SK-N-SH (cell line): ENCODE results near the gene BCLAF3. TPM values are rescaled to one million over a fixed set of nuclear protein-coding genes. Genes with fewer than 3 reads are reported as not detected.

Experiments used
- CTCF ChIA-PET: fragments of 300-600, 350-600 bp; formaldehyde crosslinking; extraction: SDS; loops from one replicate; lab custom pipeline; 2021; lab: Yijun Ruan, JAX
- POLR2A ChIA-PET: fragments of 350-600 bp; sonication (Branson Sonifier 250); formaldehyde crosslinking; extraction: SDS; loops from one replicate; lab custom pipeline; 2020; ENCODE audit warnings: antibody characterized with exemption, inconsistent platforms; lab: Yijun Ruan, JAX
- DNase-seq: peaks from one replicate; pipeline ENCODE4 v3.0.0; 2012
- H2AFZ ChIP-seq: fragments of 200-600 bp; sonication (generic); 2 replicates; pipeline ENCODE4 v1.8.1; 2016; ENCODE audit warnings: antibody characterized with exemption, mild to moderate bottlenecking, low read depth
- H3F3A ChIP-seq: fragments of 200-600 bp; sonication (generic); replicated peaks from 2 replicates; pipeline ENCODE3; 2016; ENCODE audit warnings: antibody characterized with exemption, mild to moderate bottlenecking; ENCODE audit not compliant: insufficient read depth
- H3K27ac ChIP-seq, 2 experiments: fragments of 200-500 bp in 1 of 2; fragments of 200-600 bp in 1 of 2; sonication (Bioruptor generic) in 1 of 2; sonication (generic), shearing (Covaris generic) in 1 of 2; 2 replicates each; pipeline versions ENCODE4 v1.5.1 to v1.6.1; 2014 to 2016; ENCODE audit warnings: low read depth in 2 of 2, inconsistent platforms in 1 of 2, low read length in 1 of 2, mild to moderate bottlenecking in 1 of 2, mixed read lengths in 1 of 2
- H3K27me3 ChIP-seq: fragments of 200-600 bp; sonication (generic), shearing (Covaris generic); 2 replicates; pipeline ENCODE4 v1.6.1; 2016; ENCODE audit warnings: mixed run types; ENCODE audit not compliant: insufficient read depth
- H3K36me3 ChIP-seq, 2 experiments: fragments of 200-500 bp in 1 of 2; fragments of 200-600 bp in 1 of 2; sonication (Bioruptor generic) in 1 of 2; sonication (generic) in 1 of 2; replicated peaks in 1 of 2; 2 replicates each; pipeline versions ENCODE3 to v1.5.1; 2014 to 2016; ENCODE audit warnings: low read length in 1 of 2, mild to moderate bottlenecking in 1 of 2; ENCODE audit not compliant: insufficient read depth in 2 of 2, control insufficient read depth in 1 of 2
- H3K4me1 ChIP-seq, 2 experiments: fragments of 200-500 bp in 1 of 2; fragments of 200-600 bp in 1 of 2; sonication (Bioruptor generic) in 1 of 2; sonication (generic), shearing (Covaris generic) in 1 of 2; 2 replicates each; pipeline versions ENCODE4 v1.5.1 to v1.6.1; 2014 to 2016; ENCODE audit warnings: low read depth in 1 of 2, low read length in 1 of 2, mixed run types in 1 of 2; ENCODE audit not compliant: insufficient read depth in 2 of 2, control insufficient read depth in 1 of 2
- H3K4me2 ChIP-seq: fragments of 200-600 bp; sonication (generic), shearing (Covaris generic); 2 replicates; pipeline ENCODE4 v1.6.1; 2017; ENCODE audit warnings: mixed run types
- H3K4me3 ChIP-seq, 2 experiments: fragments of 200-500 bp in 1 of 2; fragments of 200-600 bp in 1 of 2; sonication (Bioruptor generic) in 1 of 2; sonication (generic), shearing (Covaris generic) in 1 of 2; 2 replicates each; pipeline versions ENCODE4 v1.5.1 to v1.8.1; 2014 to 2016; ENCODE audit warnings: low read depth in 2 of 2, inconsistent platforms in 1 of 2, low read length in 1 of 2, mild to moderate bottlenecking in 1 of 2, mixed read lengths in 1 of 2, moderate library complexity in 1 of 2
- H3K79me2 ChIP-seq: fragments of 200-600 bp; sonication (generic); 2 replicates; pipeline ENCODE4 v1.8.1; 2017; ENCODE audit warnings: mild to moderate bottlenecking; ENCODE audit not compliant: insufficient read depth
- H3K9ac ChIP-seq: fragments of 200-600 bp; sonication (generic); 2 replicates; pipeline ENCODE4 v1.6.1; 2017; ENCODE audit warnings: mixed run types
- H3K9me2 ChIP-seq: fragments of 200-600 bp; sonication (generic); 2 replicates; pipeline ENCODE4 v1.6.1; 2017; ENCODE audit warnings: mixed run types
- H3K9me3 ChIP-seq: fragments of 200-600 bp; sonication (generic); 2 replicates; pipeline ENCODE4 v1.6.1; 2017; ENCODE audit warnings: mixed run types, mild to moderate bottlenecking, moderate library complexity
- H4K20me1 ChIP-seq: fragments of 200-600 bp; sonication (generic); 2 replicates; pipeline ENCODE4 v1.6.1; 2017; ENCODE audit warnings: mild to moderate bottlenecking, mixed run types; ENCODE audit not compliant: insufficient read depth
- CHD2 ChIP-seq: fragments of 150-350 bp; IDR thresholded peaks from 2 replicates; pipeline ENCODE4 v1.6.1; 2018; ENCODE audit warnings: low read length; ENCODE audit not compliant: partially characterized antibody
- CTCF ChIP-seq: fragments of 200-600 bp; sonication (generic); IDR thresholded peaks from 2 replicates; pipeline ENCODE4 v1.6.1; 2017; ENCODE audit warnings: antibody characterized with exemption, mild to moderate bottlenecking, moderate library complexity
- ELF1 ChIP-seq: IDR thresholded peaks from 2 replicates; pipeline ENCODE4 v1.4.0; 2012
- EP300 ChIP-seq, 2 experiments: IDR thresholded peaks; 2 replicates each; pipeline versions ENCODE4 v1.4.0 to v1.6.1; 2012; ENCODE audit warnings: borderline replicate concordance in 1 of 2, low read depth in 1 of 2, low read length in 1 of 2
- FOXM1 ChIP-seq: IDR thresholded peaks from 2 replicates; pipeline ENCODE4 v1.4.0; 2012; ENCODE audit warnings: low read depth, mild to moderate bottlenecking
- GABPA ChIP-seq: IDR thresholded peaks from 2 replicates; pipeline ENCODE4 v1.4.0; 2012; ENCODE audit warnings: low read depth, mild to moderate bottlenecking
- GATA2 ChIP-seq: sonication (generic); formaldehyde crosslinking; IDR thresholded peaks from 2 replicates; pipeline ENCODE4 v1.5.0; 2020; ENCODE audit warnings: mild to moderate bottlenecking, missing genetic modification reagents
- IRF3 ChIP-seq: fragments of 150-350 bp; IDR thresholded peaks from 2 replicates; pipeline ENCODE4 v1.6.1; 2016; ENCODE audit warnings: mild to moderate bottlenecking, low read depth, low read length
- JUND ChIP-seq: IDR thresholded peaks from 2 replicates; pipeline ENCODE4 v1.4.0; 2012
- MEF2A ChIP-seq: IDR thresholded peaks from 2 replicates; pipeline ENCODE4 v1.4.0; 2012; ENCODE audit warnings: low read depth, borderline replicate concordance
- MXI1 ChIP-seq: IDR thresholded peaks from 2 replicates; pipeline ENCODE4 v1.6.1; 2012; ENCODE audit warnings: mild to moderate bottlenecking, low read depth, low read length, improper control_type of control experiment
- NRF1 ChIP-seq: IDR thresholded peaks from 2 replicates; pipeline ENCODE4 v1.6.1; 2012; ENCODE audit warnings: low read depth, mild to moderate bottlenecking, low read length
- POLR2AphosphoS5 ChIP-seq: IDR thresholded peaks from 2 replicates; pipeline ENCODE4 v1.6.1; 2012; ENCODE audit warnings: low read depth, low read length
- RAD21 ChIP-seq: IDR thresholded peaks from 2 replicates; pipeline ENCODE4 v1.6.1; 2012; ENCODE audit warnings: mild to moderate bottlenecking, low read length
- RCOR1 ChIP-seq: fragments of 150-350 bp; IDR thresholded peaks from 2 replicates; pipeline ENCODE4 v1.6.1; 2017; ENCODE audit warnings: antibody characterized with exemption, low read length
- RFX5 ChIP-seq: IDR thresholded peaks from 2 replicates; pipeline ENCODE4 v1.6.1; 2012; ENCODE audit warnings: mild to moderate bottlenecking, improper control_type of control experiment, low read length
- RXRA ChIP-seq: IDR thresholded peaks from 2 replicates; pipeline ENCODE4 v1.4.0; 2012; ENCODE audit warnings: low read depth, mild to moderate bottlenecking, borderline replicate concordance
- SMC3 ChIP-seq: IDR thresholded peaks from 2 replicates; pipeline ENCODE4 v1.6.1; 2012; ENCODE audit warnings: low read depth, low read length, improper control_type of control experiment
- TAF1 ChIP-seq: IDR thresholded peaks from 2 replicates; pipeline ENCODE4 v1.6.1; 2012; ENCODE audit warnings: low read depth, mild to moderate bottlenecking, low read length, moderate library complexity, borderline replicate concordance
- TCF12 ChIP-seq: IDR thresholded peaks from 2 replicates; pipeline ENCODE4 v1.4.0; 2012
- TEAD4 ChIP-seq: IDR thresholded peaks from 2 replicates; pipeline ENCODE4 v1.4.0; 2012; ENCODE audit warnings: mild to moderate bottlenecking, borderline replicate concordance; ENCODE audit not compliant: insufficient read depth
- USF1 ChIP-seq: IDR thresholded peaks from 2 replicates; pipeline ENCODE4 v1.4.0; 2012; ENCODE audit warnings: low read depth, borderline replicate concordance
- WGBS: methylation state at CpG from one replicate; pipeline ENCODE4 v1.1.6; 2017; ENCODE audit warnings: low lambda C conversion rate; 5-methylcytosine and 5-hydroxymethylcytosine counted together
- polyA plus RNA-seq, 3 experiments: library from polyadenylated mRNA; depleted of rRNA; stranded (reverse); fragments of >200 nt; gene quantifications; 2 replicates each; pipeline ENCODE4 v1.2.3, GENCODE V29; 2012
- TF ChIP-seq, protein P1 (sequence below): IDR thresholded peaks from 2 replicates; pipeline ENCODE4; 2012
- TF ChIP-seq, protein P2 (sequence below): IDR thresholded peaks from 2 replicates; pipeline ENCODE4 v1.4.0; 2012; ENCODE audit warnings: low read depth

BCLAF3 gene
- polyA plus RNA-seq, 1 of the 3 experiments (the other 2 are of a cell fraction), result 1.1 TPM

DNA sequence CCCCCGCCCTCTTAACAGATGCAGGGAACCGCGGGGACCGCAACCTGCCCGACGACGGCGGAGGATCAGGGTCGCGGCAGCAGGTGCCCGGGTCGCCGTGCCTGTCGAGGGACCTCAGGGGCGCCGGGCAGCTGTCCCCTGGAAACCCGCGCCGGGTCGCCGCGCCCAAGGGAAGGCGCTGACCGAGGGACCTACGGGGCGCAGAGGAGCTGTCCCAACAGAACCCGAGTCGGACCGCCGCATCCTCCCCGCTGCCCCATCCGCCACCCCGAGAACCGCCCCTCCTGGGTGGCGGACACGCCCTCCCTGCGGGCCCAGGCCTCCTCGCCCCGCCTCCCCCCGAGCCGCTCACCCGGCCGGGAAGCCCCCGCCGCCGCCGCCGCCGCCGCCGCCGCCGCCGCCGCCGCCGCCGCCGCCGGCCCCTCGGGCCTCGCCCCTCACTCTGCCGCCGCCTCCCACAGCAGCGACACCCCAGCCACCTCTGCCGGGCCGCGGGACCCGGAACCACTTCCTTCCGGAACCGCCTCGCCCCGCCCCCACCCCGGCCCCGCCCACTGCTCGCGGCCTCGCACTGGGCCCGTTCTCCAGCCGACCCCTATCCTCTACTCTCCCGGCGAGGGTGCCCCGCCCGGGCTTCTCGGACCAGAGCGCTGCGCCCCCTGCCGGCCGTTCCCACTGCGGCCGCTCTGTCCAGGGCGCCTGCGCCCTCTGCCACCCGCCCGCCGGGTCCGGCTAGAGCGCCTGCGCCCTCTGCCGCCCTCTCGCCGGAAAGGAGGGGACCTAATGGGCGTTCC lies at the start of gene BCLAF3 (continued):
- no peak for TF ChIP-seq EP300 (IDR thresholded peaks at IDR 0.05; ENCODE audit: borderline replicate concordance in 1 of 2, low read depth in 1 of 2, low read length in 1 of 2)
- no peak for TF ChIP-seq TAF1
- TF ChIP-seq GABPA, result peak; percentile 45; the same call in 1 of the 2 replicates
- peak; percentile 53 for TF ChIP-seq NRF1
- TF ChIP-seq MEF2A, result no peak
- no peak for TF ChIP-seq USF1
- TF ChIP-seq GATA2 (CRISPR knock-in tag), result no peak
- TF ChIP-seq SMC3, result peak; percentile 49; the same call in 1 of the 2 replicates
- no peak for TF ChIP-seq CHD2
- no peak for TF ChIP-seq TCF12
- TF ChIP-seq, all 33 proteins: peak for 5

DNA sequence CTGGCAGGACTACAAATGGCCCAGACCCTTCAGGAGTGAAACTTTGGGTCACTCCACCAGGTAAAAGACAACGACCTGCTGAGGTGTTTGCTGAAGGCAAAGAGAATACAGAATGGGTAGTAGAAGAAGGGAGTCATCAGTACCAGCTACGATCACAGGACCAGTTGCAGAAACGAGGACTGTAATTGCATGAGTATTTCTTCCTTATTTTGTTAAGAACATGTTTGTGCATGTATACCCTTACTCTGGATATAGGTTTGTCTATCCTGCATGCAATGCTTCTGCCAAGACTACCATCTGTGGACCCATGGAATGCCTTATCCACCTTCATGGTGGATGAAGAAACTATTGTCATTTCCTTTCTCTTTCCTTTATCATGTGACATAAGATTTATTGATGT lies 48.1 kb upstream of the BCLAF3 start:
- TF ChIP-seq RFX5 (no peak), CHD2 (no peak), EP300 (IDR thresholded peaks at IDR 0.05; ENCODE audit: borderline replicate concordance in 1 of 2, low read depth in 1 of 2, low read length in 1 of 2) (no peak), RAD21 (no peak), TEAD4 (no peak), IRF3 (no peak), RXRA (no peak), USF1 (no peak), MXI1 (no peak), GABPA (no peak), MEF2A (no peak), JUND (no peak), CTCF (no peak), TCF12 (no peak), POLR2AphosphoS5 (no peak), ELF1 (no peak), FOXM1 (no peak), RCOR1 (no peak)
- TF ChIP-seq, protein P1, sequence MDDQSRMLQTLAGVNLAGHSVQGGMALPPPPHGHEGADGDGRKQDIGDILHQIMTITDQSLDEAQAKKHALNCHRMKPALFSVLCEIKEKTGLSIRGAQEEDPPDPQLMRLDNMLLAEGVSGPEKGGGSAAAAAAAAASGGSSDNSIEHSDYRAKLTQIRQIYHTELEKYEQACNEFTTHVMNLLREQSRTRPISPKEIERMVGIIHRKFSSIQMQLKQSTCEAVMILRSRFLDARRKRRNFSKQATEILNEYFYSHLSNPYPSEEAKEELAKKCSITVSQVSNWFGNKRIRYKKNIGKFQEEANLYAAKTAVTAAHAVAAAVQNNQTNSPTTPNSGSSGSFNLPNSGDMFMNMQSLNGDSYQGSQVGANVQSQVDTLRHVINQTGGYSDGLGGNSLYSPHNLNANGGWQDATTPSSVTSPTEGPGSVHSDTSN, result no peak
- TF ChIP-seq, protein P2, sequence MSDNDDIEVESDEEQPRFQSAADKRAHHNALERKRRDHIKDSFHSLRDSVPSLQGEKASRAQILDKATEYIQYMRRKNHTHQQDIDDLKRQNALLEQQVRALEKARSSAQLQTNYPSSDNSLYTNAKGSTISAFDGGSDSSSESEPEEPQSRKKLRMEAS, result no peak
- TF ChIP-seq, all 33 proteins: peak for 0
- Histone ChIP-seq H3K4me1 (no peaks in the 10 kb centered on the region), H4K20me1 (no peaks in the 10 kb centered on the region), H3K9me3 (no peaks in the 10 kb centered on the region), H3K4me2 (no peak overlapping the region), H3K36me3 (no peaks in the 10 kb centered on the region), H3K79me2 (no peaks in the 10 kb centered on the region), H2AFZ (no peak overlapping the region), H3K27me3 (peaks cover 9% of the 10 kb centered on the region; the same call in 1 of the 2 replicates), H3K9me2 (no peaks in the 10 kb centered on the region), H3K27ac (no peak overlapping the region), H3K4me3 (no peak overlapping the region), H3F3A (no peaks in the 10 kb centered on the region), H3K9ac (no peak overlapping the region)
- WGBS, result 31% methylated on average over 3 of the region's 3 CpGs
- POLR2A ChIA-PET, result no interaction called here
- DNase-seq, result no peak
- CTCF ChIA-PET, result interaction anchor here (1.0 kb wide), 1 partner anchor 25 kb away, joined by 3 read pairs; no protein-coding TSS in a partner anchor
